NCI-H146 treated with DMSO at 0.1 percent for 48 hours (cell line): ENCODE data around the gene SELPLG.
"Not testable (repeated sequence)": the region's sequence is repeated elsewhere in the genome, so short reads cannot be mapped to it uniquely, and the experiment has no call there.

Experiments
- DNase-seq: peaks from one replicate; lab custom pipeline; 2025; ENCODE audit not compliant: unreplicated experiment; lab: John Stamatoyannopoulos, UW

The SELPLG gene

GRCh38 chr12:108633534-108634248 lies at the start of gene SELPLG:
Gene SELPLG (minus strand): TSS chr12:108633894. CDS start chr12:108624307, 9,587 bp downstream.
- DNase-seq = no peak

DNA sequence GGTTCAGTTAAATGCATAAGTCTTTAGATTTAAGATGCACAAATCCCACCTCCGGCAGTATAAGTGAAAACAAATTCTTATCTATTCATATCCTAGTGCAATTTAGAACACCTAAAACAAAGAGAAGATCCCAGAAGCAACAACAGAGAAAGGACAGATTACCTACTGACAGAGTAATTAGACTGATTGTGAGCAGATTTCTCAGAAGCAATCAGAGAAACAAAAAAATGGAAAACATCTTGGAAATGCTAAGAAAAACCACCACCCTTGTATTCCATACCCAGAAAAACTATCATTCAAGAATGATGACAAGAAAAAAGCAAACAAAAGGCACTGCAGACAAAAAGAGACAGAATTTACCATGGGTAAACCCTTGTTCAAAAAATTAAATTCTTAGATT lies 47.6 kb upstream of the SELPLG start:
- no peak for DNase-seq

GRCh38 chr12:108679106-108679681 lies 45.5 kb upstream of the SELPLG start:
- peak; percentile 29 for DNase-seq

GRCh38 chr12:108678104-108678730 lies 44.5 kb upstream of the SELPLG start:
- DNase-seq = no peak

DNA sequence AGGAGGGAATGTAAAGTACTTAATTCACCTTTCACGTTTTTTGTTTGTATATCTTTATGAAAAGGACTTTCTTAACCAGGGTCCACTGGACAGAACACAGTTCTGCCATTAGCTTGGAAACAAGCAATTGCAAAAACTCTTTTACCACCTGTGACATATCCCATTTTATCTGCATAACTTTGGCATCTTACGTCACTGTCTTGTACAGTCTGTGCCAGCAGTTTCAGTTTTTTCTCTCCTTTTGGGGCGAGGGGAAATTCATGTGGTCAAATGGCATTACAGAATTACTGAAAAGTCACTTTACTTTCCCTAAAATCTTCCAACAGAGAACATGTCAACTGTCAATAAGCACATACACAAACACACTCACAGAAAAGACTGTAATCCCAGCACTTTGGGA lies 43.7 kb upstream of the SELPLG start:
- DNase-seq = no peak

DNA sequence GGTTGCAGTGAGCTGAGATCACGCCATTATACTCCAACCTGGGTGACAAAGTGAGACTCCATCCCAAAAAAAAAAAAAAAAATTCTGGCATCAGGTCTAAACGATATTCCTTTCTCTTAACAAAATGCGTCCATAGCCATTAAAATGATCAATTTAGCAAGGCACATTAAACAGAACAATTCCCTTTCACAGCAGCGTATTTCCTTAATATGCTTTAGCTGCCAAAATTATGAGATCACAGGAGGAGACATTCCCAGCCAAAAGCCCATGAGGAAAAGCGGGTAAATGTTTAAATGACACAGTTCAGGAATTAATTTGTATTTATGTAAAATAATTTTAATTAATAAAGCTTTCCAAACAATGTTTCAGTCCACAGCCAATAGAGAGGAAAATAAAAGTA lies 43.0 kb upstream of the SELPLG start:
- DNase-seq = no peak

- DNase-seq = no peak
Measured at GRCh38 chr12:108675792-108676191, 42.1 kb upstream of the SELPLG start.

DNA sequence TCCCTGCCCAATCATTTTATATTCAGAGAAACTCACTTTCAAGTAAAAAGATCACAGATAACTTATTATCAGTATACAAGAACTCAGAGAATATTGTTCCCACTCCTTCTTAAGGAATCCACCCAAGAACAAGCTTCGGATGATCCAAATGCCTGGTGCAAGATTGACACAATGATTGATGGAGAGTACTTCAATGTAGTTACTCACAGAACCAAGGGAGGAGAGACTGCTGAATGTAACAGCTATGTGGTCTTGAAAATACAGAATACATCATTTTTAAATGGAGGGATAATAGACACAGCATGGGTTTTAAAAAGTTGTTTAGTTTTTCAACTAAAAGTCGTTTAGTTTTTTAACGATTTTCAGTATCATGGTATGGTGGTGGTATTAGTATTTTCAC lies 38.4 kb upstream of the SELPLG start:
- no peak for DNase-seq

DNA sequence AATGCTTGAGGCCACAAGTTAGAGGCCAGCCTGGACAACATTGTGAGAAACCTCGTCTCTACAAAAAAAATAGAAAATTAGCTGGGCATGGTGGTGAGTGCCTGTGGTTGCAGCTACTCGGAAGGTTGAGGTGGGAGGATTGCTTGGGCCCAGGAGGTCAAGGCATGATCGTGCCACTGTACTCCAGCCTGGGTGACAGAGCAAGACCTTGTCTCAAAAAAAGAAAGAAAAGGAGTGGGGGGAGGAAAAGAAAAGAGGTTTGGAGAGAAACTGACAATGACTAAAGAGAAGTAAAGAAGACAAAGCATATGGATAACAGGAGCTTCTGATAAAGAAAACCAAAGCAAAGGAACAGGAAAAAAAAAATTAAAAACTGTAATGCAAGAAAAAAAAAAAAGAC lies 37.4 kb upstream of the SELPLG start:
- no peak for DNase-seq

DNA sequence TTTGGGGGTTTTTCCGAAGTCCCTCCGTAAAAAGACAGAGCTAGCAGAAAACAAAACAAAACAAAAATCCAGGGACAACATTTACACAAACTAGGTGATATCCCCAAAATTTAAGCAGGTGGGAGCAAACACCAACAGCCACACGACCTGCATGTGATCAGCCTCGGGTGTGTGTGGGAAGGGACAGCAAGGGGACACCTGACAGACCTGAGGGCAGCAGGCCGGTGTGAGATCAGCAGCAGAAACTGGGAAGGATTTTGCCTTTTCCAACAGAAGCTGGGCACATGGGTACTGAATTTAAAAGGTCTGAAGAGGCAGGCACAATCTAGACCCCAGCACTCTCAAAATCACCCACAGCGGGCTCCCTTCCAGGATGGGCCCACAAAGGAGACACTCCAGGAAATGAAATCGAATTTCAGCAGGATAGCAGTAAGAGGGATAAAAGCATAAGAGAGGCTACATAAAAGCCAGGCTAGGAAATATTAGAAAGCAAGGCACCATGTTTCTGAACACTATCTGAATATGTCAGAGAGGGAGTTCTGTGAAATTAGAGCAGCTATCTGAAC lies 36.5 kb upstream of the SELPLG start:
- DNase-seq = no peak

DNA sequence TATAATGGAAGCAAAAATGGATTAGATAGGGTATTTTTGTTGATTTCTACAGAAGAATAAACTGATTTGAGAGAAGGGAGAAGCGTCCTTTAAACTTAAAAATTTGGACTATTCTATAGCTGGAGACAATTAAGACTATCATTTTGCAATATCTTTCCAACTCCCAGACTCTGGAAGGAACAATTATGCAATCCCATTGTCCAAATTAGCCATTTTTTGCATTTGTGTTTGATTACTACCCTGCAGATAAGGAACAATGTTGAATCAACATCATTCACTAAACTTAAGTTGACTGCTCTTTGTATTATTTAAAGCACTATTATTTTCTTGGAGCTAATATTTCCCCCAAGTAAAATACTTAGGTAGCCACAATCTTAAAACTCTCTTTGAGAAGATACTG lies 34.8 kb upstream of the SELPLG start:
- DNase-seq = no peak

DNA sequence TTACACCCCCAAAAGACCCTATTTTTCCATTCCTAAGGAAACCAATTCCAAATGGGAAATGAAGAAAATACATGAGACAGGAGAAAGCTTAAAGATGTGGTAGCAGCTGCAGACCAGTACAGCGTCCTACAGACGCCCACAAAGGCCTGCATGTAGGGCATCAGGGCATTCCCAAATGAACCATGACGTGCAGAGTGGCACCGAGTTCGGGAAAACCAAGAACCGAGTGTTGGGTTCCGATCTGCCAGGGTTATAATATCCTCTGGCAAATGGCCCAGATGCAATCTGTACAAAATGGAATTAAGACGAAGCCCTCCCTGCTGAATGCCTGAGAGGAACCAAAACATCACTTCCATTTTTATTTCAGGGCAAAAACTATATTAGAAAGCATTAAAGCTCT lies 34.4 kb upstream of the SELPLG start:
- DNase-seq = no peak

DNA sequence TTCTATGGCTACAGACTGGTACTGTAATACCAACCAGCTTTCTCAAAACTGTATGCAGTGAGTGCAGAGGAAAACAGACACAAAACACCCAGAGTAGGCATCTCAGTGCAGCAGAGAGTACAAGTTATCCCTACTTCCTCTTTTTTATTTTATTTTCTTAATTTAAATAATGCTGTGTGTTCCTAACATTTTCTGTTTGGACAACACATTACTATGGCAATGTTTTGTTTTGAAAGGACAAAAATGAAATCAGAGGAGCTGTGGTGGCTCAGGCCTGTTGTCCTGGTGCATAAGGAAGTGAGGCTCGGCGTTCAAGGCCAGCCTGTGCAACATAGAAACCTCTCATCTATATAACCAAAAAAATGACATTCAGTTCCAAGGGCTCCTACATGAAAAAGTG lies 33.7 kb upstream of the SELPLG start:
- no peak for DNase-seq

- DNase-seq = no peak
Measured at GRCh38 chr12:108666401-108666881, 32.7 kb upstream of the SELPLG start.

GRCh38 chr12:108665608-108666202 lies 32.0 kb upstream of the SELPLG start:
- no peak for DNase-seq

DNA sequence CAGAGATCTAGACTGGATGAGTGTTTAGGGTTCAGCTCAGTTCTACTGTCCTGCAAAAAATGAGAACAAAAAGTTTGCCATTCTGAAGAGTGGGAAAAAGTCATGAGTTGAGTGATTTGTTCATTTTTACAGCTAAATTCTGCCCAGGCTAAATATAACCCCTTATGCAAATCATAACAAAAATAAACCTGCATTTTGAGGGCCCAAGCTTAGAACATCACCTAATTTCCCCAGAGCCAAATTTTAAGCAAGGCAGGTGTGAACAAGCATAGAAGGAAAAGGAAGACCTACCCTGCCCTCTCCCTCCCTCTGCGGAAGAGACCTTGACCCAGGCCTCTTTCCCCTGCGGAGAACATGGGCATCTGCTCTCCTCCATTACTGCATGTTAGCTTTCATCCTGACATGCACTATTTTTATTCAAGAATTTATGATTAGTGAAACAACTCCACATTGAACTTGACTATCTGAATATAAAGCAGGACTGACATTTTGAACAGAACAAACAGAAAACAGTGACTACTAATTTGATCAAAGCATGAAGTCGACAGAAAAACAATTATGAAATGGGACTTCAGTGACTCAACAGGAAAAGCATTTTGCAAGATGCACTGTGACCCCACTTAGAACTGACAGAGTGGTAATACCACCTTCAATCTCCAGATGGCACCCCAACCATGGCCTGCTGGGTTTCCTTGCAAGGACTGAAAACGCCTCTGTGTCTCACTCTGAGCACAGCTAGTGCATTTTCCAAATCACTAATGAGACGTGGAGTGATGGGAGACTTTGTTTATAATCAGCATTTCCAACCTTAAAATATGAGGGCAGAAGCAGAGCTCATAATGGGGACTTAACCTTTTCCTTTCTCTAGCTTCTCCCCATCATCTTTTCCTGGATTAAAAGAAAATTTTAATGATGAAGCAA lies 30.9 kb upstream of the SELPLG start:
- peak; percentile 68 for DNase-seq

GRCh38 chr12:108663324-108664015 lies 29.8 kb upstream of the SELPLG start:
- DNase-seq = no peak

DNA sequence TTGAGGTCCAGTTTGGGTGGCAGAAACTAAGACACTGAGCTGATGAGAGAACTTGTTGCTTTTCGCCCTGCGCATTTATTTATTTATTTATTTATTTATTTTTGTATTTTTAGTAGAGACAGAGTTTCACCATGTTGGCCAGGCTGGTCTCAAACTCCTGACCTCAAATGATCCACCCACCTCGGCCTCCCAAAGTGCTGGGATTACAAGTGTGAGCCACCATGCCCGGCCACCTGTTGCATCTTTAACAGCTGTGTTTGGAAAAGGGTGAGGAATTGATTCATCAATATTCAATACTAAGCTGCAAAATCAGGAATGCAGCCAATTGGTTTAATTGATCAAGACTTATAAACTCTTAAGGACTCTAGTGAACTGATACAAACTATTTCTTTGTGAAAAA lies 24.4 kb upstream of the SELPLG start:
- not testable (repeated sequence) for DNase-seq

- DNase-seq = no peak
Measured at GRCh38 chr12:108657130-108657745, 23.5 kb upstream of the SELPLG start.
